Measurements from ENCODE around the gene FAM227A.

Gene FAM227A

GRCh38 chr22:38638728-38639127 lies 17.5 kb downstream of the FAM227A start:
- no peak for TF ChIP-seq CTCF (IDR thresholded peaks at IDR 0.05; ENCODE audit: low read depth, low read length)
- no peak overlapping the region for H3K4me3 ChIP-seq (ENCODE audit: low read depth, low read length)

- no peak for TF ChIP-seq CTCF (IDR thresholded peaks at IDR 0.05; ENCODE audit: low read depth, low read length)
- H3K4me3 ChIP-seq (ENCODE audit: low read depth, low read length) = no peak overlapping the region
Observed at GRCh38 chr22:38638216-38638615, 18.0 kb downstream of the FAM227A start.

- H3K4me3 ChIP-seq (ENCODE audit: low read depth, low read length) = no peak overlapping the region
- no peak for TF ChIP-seq CTCF (IDR thresholded peaks at IDR 0.05; ENCODE audit: low read depth, low read length)
Observed at GRCh38 chr22:38632528-38632927, 23.7 kb downstream of the FAM227A start.

- TF ChIP-seq CTCF (IDR thresholded peaks at IDR 0.05; ENCODE audit: low read depth, low read length) = no peak
- H3K4me3 ChIP-seq (ENCODE audit: low read depth, low read length) = no peak overlapping the region
Observed at GRCh38 chr22:38631724-38632123, 24.5 kb downstream of the FAM227A start.

GRCh38 chr22:38629108-38629507 lies 27.1 kb downstream of the FAM227A start:
- TF ChIP-seq CTCF (IDR thresholded peaks at IDR 0.05; ENCODE audit: low read depth, low read length) = no peak
- H3K4me3 ChIP-seq (ENCODE audit: low read depth, low read length) = no peak overlapping the region

- TF ChIP-seq CTCF (IDR thresholded peaks at IDR 0.05; ENCODE audit: low read depth, low read length) = no peak
- no peak overlapping the region for H3K4me3 ChIP-seq (ENCODE audit: low read depth, low read length)
Observed at GRCh38 chr22:38628444-38628843, 27.7 kb downstream of the FAM227A start.

- H3K4me3 ChIP-seq (ENCODE audit: low read depth, low read length) = no peak overlapping the region
- no peak for TF ChIP-seq CTCF (IDR thresholded peaks at IDR 0.05; ENCODE audit: low read depth, low read length)
Observed at GRCh38 chr22:38623351-38623750, 32.8 kb downstream of the FAM227A start.

Data from WI38 (cell line).